ENCODE results near the gene RPL4. TPM values are rescaled to one million over a fixed set of nuclear protein-coding genes. Genes with fewer than 3 reads are reported as not detected.

Gene RPL4
- total and polyA plus RNA-seq, 2 experiments from 2014 or later = 2,989 to 6,082 TPM

- peaks cover 25% of the 10 kb centered on the region for H3F3A ChIP-seq (replicated peaks; ENCODE audit: low read depth)
- Mint-ChIP-seq H3K27ac (peak overlapping the region; percentile 29), H3K9me3 (no peaks in the 10 kb centered on the region), H3K27me3 (ENCODE audit: insufficient read depth, low read depth, poor library complexity) (peaks cover 9% of the 10 kb centered on the region), H3K36me3 (ENCODE audit: low read depth) (no peaks in the 10 kb centered on the region; the same call in 2 of the 3 replicates), H3K4me1 (peaks cover 72% of the 10 kb centered on the region), H3K4me3 (peak overlapping the region; percentile 2; the same call in 2 of the 3 replicates)
- H3K4me3 ChIP-seq = peak overlapping the region; percentile 18; the same call in 1 of the 2 replicates
- H3K9me2 ChIP-seq (ENCODE audit: insufficient read depth) = no peaks in the 10 kb centered on the region
- H3K27ac ChIP-seq (ENCODE audit: low read depth) = peak overlapping the region; percentile 96; the same call in 1 of the 2 replicates
- H3K79me2 ChIP-seq (replicated peaks; ENCODE audit: insufficient read depth) = peaks cover 21% of the 10 kb centered on the region
- no peak for ATAC-seq
- peak overlapping the region; percentile 71 for H3K4me2 ChIP-seq
- no peaks in the 10 kb centered on the region for H3K36me3 ChIP-seq (ENCODE audit: insufficient read depth)
- no peaks in the 10 kb centered on the region; the same call in 1 of the 2 replicates for H4K20me1 ChIP-seq (replicated peaks; ENCODE audit: insufficient read depth)
- H3K4me1 ChIP-seq (ENCODE audit: insufficient read depth) = peaks cover 60% of the 10 kb centered on the region
- no peak overlapping the region for H2AFZ ChIP-seq
- DNase-seq (ENCODE audit: low spot score) = no peak
- H3K27me3 ChIP-seq (ENCODE audit: insufficient read depth) = no peaks in the 10 kb centered on the region
- no peak for TF ChIP-seq POLR2AphosphoS5 (IDR thresholded peaks at IDR 0.05; ENCODE audit: low read depth)
- no peak for TF ChIP-seq ZNF331 (CRISPR knock-in tag; IDR thresholded peaks at IDR 0.05; ENCODE audit: low read depth)
- TF ChIP-seq JUNB (IDR thresholded peaks at IDR 0.05; ENCODE audit: unreplicated experiment) = no peak
- TF ChIP-seq REST (IDR thresholded peaks at IDR 0.05; ENCODE audit: unreplicated experiment) = no peak
- TF ChIP-seq ZNF114 (CRISPR knock-in tag; IDR thresholded peaks at IDR 0.05) = no peak
- no peak for TF ChIP-seq CREB1 (CRISPR knock-in tag; IDR thresholded peaks at IDR 0.05; ENCODE audit: low read depth)
- no peak for TF ChIP-seq ZNF462 (CRISPR knock-in tag; IDR thresholded peaks at IDR 0.05)
- TF ChIP-seq STAT1 (IDR thresholded peaks at IDR 0.05; ENCODE audit: unreplicated experiment) = no peak
- no peak for TF ChIP-seq CTCF (conservative IDR thresholded peaks at IDR 0.05; ENCODE audit: low read depth in 2 of 2)
- TF ChIP-seq EZH2 (IDR thresholded peaks at IDR 0.05; ENCODE audit: low read depth, unreplicated experiment) = no peak
- no peak for TF ChIP-seq ETS1 (IDR thresholded peaks at IDR 0.05)
- TF ChIP-seq NANOG (IDR thresholded peaks at IDR 0.05; ENCODE audit: borderline replicate concordance) = no peak
- TF ChIP-seq EZH2phosphoT487 (IDR thresholded peaks at IDR 0.05; ENCODE audit: unreplicated experiment) = no peak
Observed at GRCh38 chr15:66474963-66475362, 29.7 kb downstream of the RPL4 start.
